Chondrocyte (in vitro differentiated cells): Measurements from ENCODE around the gene BAIAP2. TPM values are rescaled to one million over a fixed set of nuclear protein-coding genes. Genes with fewer than 3 reads are reported as not detected.

Experiments used
- DNase-seq: peaks from one replicate; pipeline ENCODE4 v3.0.0; 2021; ENCODE audit warnings: mixed read lengths, low spot score
- H3K27ac Mint-ChIP-seq: one replicate; pipeline ENCODE4 v1.8.0; 2021; ENCODE audit warnings: mild to moderate bottlenecking, moderate library complexity, mixed read lengths; ENCODE audit not compliant: unreplicated experiment
- H3K27me3 Mint-ChIP-seq: 2 replicates; pipeline ENCODE4 v1.8.0; 2021; ENCODE audit warnings: low read depth, mixed read lengths
- H3K36me3 Mint-ChIP-seq: 2 replicates; pipeline ENCODE4 v1.8.0; 2021; ENCODE audit warnings: low read depth, mixed read lengths
- H3K4me1 Mint-ChIP-seq: 2 replicates; pipeline ENCODE4 v1.8.0; 2021; ENCODE audit warnings: low read depth, mild to moderate bottlenecking, mixed read lengths
- H3K4me3 Mint-ChIP-seq: one replicate; pipeline ENCODE4 v1.8.0; 2021; ENCODE audit warnings: mild to moderate bottlenecking, moderate library complexity, mixed read lengths; ENCODE audit not compliant: unreplicated experiment
- H3K9me3 Mint-ChIP-seq: 2 replicates; pipeline ENCODE4 v1.8.0; 2021; ENCODE audit warnings: low read depth, mixed read lengths
- total RNA-seq: library from RNA; stranded (reverse); gene quantifications from 3 replicates; pipeline ENCODE4 v1.2.1, GENCODE V29; 2021
- TF ChIP-seq, protein P1 (sequence below): fragments of 200-600 bp; sonication (generic); IDR thresholded peaks from 2 replicates; pipeline ENCODE4 v1.5.0; 2021; ENCODE audit warnings: antibody characterized with exemption, mild to moderate bottlenecking, moderate library complexity

BAIAP2 gene
- total RNA-seq, 1 donor from 2014 or later, result 29.5 TPM

DNA sequence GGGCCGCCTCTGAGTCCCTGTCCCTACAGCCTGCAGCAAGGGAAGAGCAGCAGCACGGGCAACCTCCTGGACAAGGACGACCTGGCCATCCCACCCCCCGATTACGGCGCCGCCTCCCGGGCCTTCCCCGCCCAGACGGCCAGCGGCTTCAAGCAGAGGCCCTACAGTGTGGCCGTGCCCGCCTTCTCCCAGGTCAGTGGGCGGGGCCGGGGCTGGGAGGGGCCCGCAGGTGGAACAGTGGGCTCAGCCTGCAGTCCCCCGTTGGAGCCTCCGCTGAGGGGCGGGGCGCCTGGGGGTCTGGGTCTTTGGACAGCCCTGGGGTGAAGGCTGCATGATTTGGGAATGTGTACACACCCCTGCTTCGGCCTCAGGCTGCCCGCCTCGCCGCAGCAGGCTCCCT is 71.8 kb downstream of the BAIAP2 start:
- no peaks in the 10 kb centered on the region for H3K27me3 Mint-ChIP-seq
- H3K36me3 Mint-ChIP-seq, result peaks cover 2% of the 10 kb centered on the region
- TF ChIP-seq, protein P1, sequence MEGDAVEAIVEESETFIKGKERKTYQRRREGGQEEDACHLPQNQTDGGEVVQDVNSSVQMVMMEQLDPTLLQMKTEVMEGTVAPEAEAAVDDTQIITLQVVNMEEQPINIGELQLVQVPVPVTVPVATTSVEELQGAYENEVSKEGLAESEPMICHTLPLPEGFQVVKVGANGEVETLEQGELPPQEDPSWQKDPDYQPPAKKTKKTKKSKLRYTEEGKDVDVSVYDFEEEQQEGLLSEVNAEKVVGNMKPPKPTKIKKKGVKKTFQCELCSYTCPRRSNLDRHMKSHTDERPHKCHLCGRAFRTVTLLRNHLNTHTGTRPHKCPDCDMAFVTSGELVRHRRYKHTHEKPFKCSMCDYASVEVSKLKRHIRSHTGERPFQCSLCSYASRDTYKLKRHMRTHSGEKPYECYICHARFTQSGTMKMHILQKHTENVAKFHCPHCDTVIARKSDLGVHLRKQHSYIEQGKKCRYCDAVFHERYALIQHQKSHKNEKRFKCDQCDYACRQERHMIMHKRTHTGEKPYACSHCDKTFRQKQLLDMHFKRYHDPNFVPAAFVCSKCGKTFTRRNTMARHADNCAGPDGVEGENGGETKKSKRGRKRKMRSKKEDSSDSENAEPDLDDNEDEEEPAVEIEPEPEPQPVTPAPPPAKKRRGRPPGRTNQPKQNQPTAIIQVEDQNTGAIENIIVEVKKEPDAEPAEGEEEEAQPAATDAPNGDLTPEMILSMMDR, result no peak
- DNase-seq, result no peak
- no peak overlapping the region for H3K27ac Mint-ChIP-seq
- H3K4me1 Mint-ChIP-seq, result no peaks in the 10 kb centered on the region
- no peaks in the 10 kb centered on the region for H3K9me3 Mint-ChIP-seq
- no peak overlapping the region for H3K4me3 Mint-ChIP-seq

DNA sequence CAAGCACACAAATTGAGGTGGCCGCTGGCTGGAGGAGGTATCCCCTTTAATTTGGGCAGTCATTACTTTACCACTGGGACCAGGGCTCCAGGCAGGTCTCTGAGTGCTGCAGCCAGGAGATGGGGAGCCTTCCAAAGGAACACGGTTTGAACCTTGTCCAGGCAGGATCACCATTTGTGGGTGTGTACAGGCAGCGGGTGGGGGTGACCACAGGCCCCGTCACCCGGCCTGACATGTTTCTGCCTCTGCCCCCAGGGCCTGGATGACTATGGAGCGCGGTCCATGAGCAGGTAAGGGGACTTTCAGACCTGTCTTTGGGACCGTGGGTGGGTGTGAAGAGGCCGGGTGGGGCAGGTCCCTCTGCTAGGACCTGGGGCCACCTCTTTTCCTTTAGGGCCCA is 73.3 kb downstream of the BAIAP2 start:
- DNase-seq, result no peak
- TF ChIP-seq, protein P1, result no peak
- Mint-ChIP-seq H3K4me1 (no peaks in the 10 kb centered on the region), H3K4me3 (no peak overlapping the region), H3K36me3 (peaks cover 2% of the 10 kb centered on the region), H3K27ac (no peak overlapping the region), H3K27me3 (no peaks in the 10 kb centered on the region), H3K9me3 (no peaks in the 10 kb centered on the region)

DNA sequence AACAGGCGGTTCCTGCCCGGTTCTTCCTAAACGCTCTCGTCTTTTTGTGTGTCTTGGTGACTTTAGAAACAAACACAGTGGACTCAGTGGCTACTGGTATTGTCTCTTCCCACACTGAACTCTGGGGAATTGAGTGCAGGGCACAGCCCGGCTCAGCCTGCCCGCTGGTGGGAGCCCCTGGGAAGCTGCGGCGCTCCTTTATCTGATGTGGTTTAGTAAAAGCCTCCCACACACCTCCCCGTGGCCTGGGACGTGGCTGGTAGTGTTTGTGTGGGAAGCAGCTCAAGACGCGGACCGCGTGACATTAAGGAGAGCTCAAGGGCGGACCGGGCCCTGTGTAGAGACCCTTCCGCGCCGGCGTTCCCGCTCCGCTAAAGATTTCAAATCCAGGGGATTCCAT is 75.0 kb downstream of the BAIAP2 start:
- Mint-ChIP-seq H3K9me3 (no peaks in the 10 kb centered on the region), H3K27me3 (no peaks in the 10 kb centered on the region)
- DNase-seq, result no peak

DNA sequence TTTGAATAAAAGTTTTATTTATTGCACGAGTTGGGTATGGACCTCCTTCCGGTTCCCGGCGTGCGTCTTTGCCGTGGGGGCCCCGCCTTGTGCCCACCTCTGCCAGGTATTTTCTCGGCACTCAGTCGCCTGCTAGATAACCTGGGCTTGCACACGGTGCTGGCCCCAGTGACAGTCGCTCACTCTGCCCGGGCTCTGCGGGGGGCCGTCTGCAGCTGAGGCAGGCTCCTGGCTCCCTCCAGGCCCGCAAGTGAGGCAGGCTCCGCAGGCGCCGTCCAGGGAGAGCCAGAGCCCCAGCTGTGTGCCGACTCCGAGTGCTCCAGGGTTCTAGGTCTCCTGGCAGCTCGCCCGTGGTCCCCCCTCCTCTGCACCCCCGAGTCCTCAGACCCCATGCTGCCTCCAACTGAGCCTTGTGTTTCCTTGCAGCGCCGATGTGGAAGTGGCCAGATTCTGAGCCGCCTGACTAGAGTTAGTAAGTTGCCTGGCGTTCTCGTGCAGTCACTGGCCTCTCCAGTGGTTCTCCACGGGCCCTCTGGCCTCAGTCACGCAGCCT is 75.6 kb downstream of the BAIAP2 start:
- no peak for DNase-seq
- Mint-ChIP-seq H3K27me3 (no peaks in the 10 kb centered on the region), H3K9me3 (no peaks in the 10 kb centered on the region), H3K36me3 (peaks cover 2% of the 10 kb centered on the region), H3K27ac (no peak overlapping the region), H3K4me3 (no peak overlapping the region), H3K4me1 (no peaks in the 10 kb centered on the region)
- TF ChIP-seq, protein P1, result no peak

More for the DNA sequence above, 75.0 kb downstream of the BAIAP2 start:
- TF ChIP-seq, protein P1, result no peak
- Mint-ChIP-seq H3K27ac (no peak overlapping the region), H3K36me3 (peaks cover 2% of the 10 kb centered on the region), H3K4me1 (no peaks in the 10 kb centered on the region), H3K4me3 (no peak overlapping the region)

DNA sequence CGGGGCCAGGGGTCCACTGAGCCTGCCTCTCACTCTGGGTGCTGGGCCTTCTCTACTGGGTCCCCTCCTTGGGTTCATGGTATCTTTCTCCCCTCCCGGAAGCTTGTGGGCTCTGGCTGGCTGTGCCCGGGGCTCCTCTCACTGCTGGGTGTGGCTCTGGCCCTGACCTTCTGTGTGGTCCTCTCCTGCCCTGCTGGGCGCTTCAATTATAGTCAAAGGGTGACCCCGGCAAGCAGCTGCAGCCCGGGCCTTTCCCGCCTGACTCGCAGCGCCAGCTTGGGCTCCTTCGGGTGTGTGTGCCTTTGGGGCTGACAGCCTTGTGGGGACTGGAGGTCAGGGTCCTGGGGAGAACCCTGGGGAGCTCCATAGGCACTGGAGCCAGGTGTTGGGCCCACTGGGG is 76.1 kb downstream of the BAIAP2 start:
- TF ChIP-seq, protein P1, result no peak
- H3K4me3 Mint-ChIP-seq, result no peak overlapping the region
- peaks cover 2% of the 10 kb centered on the region for H3K36me3 Mint-ChIP-seq
- no peaks in the 10 kb centered on the region for H3K4me1 Mint-ChIP-seq
- H3K27ac Mint-ChIP-seq, result no peak overlapping the region
- no peak for DNase-seq
- no peaks in the 10 kb centered on the region for H3K27me3 Mint-ChIP-seq
- H3K9me3 Mint-ChIP-seq, result no peaks in the 10 kb centered on the region
